IMR-90 (cell line): ENCODE measurements around the gene GPAT3. TPM values are rescaled to one million over a fixed set of nuclear protein-coding genes. Genes with fewer than 3 reads are reported as not detected.
"Not testable (repeated sequence)": the region's sequence is repeated elsewhere in the genome, so short reads cannot be mapped to it uniquely, and the experiment has no call there.

ENCODE experiments used
- ATAC-seq: fragments of 200-7000 bp; cut with Tn5 transposase; 2 replicates; pipeline ENCODE4 v1.9.1; 2020; ENCODE audit warnings: low read depth, mild to moderate bottlenecking, moderate library complexity
- BruUV-seq: library from RNA; stranded (reverse); fragments of 400-500 nt; replicated peaks from 2 replicates; lab custom pipeline; 2021; lab: Mats Ljungman, UMichigan
- CTCF ChIA-PET: fragments of 300-600 bp; formaldehyde crosslinking; extraction: SDS; loops from one replicate; lab custom pipeline; 2021; ENCODE audit warnings: antibody characterized with exemption; lab: Yijun Ruan, JAX
- POLR2A ChIA-PET: fragments of 300-600 bp; sonication (Branson Sonifier 250); formaldehyde crosslinking; loops from one replicate; lab custom pipeline; 2022; ENCODE audit warnings: antibody characterized with exemption; ENCODE audit not compliant: unreplicated experiment; lab: Charles Lee
- DNase-seq: peaks from one replicate; pipeline ENCODE4 v3.0.0; 2013
- H2AFZ ChIP-seq: replicated peaks from 2 replicates; pipeline ENCODE3; 2013; ENCODE audit warnings: low read length, mild to moderate bottlenecking; ENCODE audit not compliant: poor library complexity
- H2AK5ac ChIP-seq: 2 replicates; pipeline ENCODE4 v1.6.1; 2013; ENCODE audit warnings: low read depth, low read length, inconsistent platforms
- H2AK9ac ChIP-seq: replicated peaks from 2 replicates; pipeline ENCODE3; 2013; ENCODE audit warnings: mild to moderate bottlenecking, low read depth, low read length, moderate library complexity; ENCODE audit not compliant: poor library complexity
- H2BK120ac ChIP-seq: 2 replicates; pipeline ENCODE4 v1.6.1; 2013; ENCODE audit warnings: low read depth, low read length, inconsistent platforms
- H2BK15ac ChIP-seq: 3 replicates; pipeline ENCODE4 v1.6.1; 2013; ENCODE audit warnings: low read depth, low read length, inconsistent platforms
- H2BK20ac ChIP-seq: 2 replicates; pipeline ENCODE4 v1.6.1; 2013; ENCODE audit warnings: low read depth, mild to moderate bottlenecking, inconsistent platforms, low read length, moderate library complexity
- H2BK5ac ChIP-seq: 2 replicates; pipeline ENCODE4 v1.6.1; 2013; ENCODE audit warnings: mild to moderate bottlenecking, low read depth, low read length, inconsistent platforms; ENCODE audit not compliant: poor library complexity, severe bottlenecking
- H3K14ac ChIP-seq: replicated peaks from 2 replicates; pipeline ENCODE4 v1.6.1; 2013; ENCODE audit warnings: low read depth, low read length, inconsistent platforms
- H3K18ac ChIP-seq: 2 replicates; pipeline ENCODE4 v1.6.1; 2013; ENCODE audit warnings: low read depth, low read length, control low read depth
- H3K23ac ChIP-seq: 2 replicates; pipeline ENCODE4 v1.6.1; 2013; ENCODE audit warnings: low read depth, low read length, inconsistent platforms
- H3K27ac ChIP-seq: 2 replicates; pipeline ENCODE4 v1.5.1; 2013; ENCODE audit warnings: mild to moderate bottlenecking, control low read depth, low read length; ENCODE audit not compliant: insufficient read depth
- H3K27me3 ChIP-seq: 2 replicates; pipeline ENCODE4 v1.6.1; 2013; ENCODE audit warnings: low read length; ENCODE audit not compliant: control insufficient read depth, insufficient read depth
- H3K36me3 ChIP-seq: 2 replicates; pipeline ENCODE4 v1.6.1; 2013; ENCODE audit warnings: low read length, mixed read lengths; ENCODE audit not compliant: control insufficient read depth, insufficient read depth
- H3K4ac ChIP-seq: 2 replicates; pipeline ENCODE4 v1.6.1; 2013; ENCODE audit warnings: low read depth, low read length, inconsistent platforms
- H3K4me1 ChIP-seq: 2 replicates; pipeline ENCODE4 v1.6.1; 2013; ENCODE audit warnings: low read length, mixed read lengths; ENCODE audit not compliant: control insufficient read depth, insufficient read depth
- H3K4me2 ChIP-seq: 2 replicates; pipeline ENCODE4 v1.6.1; 2013; ENCODE audit warnings: low read depth, mild to moderate bottlenecking, control low read depth, low read length, moderate library complexity
- H3K4me3 ChIP-seq: 2 replicates; pipeline ENCODE4 v1.5.1; 2013; ENCODE audit warnings: low read depth, mild to moderate bottlenecking, control low read depth, low read length, moderate library complexity; ENCODE audit not compliant: insufficient read depth
- H3K56ac ChIP-seq: 2 replicates; pipeline ENCODE4 v1.6.1; 2013; ENCODE audit warnings: low read length, inconsistent platforms; ENCODE audit not compliant: insufficient read depth; ENCODE audit errors: extremely low read depth
- H3K79me1 ChIP-seq, 2 experiments: 2 replicates each; pipeline ENCODE4 v1.6.1; 2013; ENCODE audit warnings: low read length in 2 of 2, inconsistent platforms in 1 of 2, low read depth in 1 of 2
- H3K9ac ChIP-seq: 2 replicates; pipeline ENCODE4 v1.6.1; 2013; ENCODE audit warnings: low read depth, low read length, control low read depth
- H3K9me1 ChIP-seq: 2 replicates; pipeline ENCODE4 v1.6.1; 2013; ENCODE audit warnings: low read length, inconsistent platforms; ENCODE audit not compliant: insufficient read depth
- H3K9me3 ChIP-seq: 2 replicates; pipeline ENCODE4 v1.6.1; 2013; ENCODE audit warnings: low read length; ENCODE audit not compliant: control insufficient read depth, insufficient read depth
- H4K20me1 ChIP-seq: 2 replicates; pipeline ENCODE4 v1.6.1; 2013; ENCODE audit warnings: low read length, inconsistent platforms; ENCODE audit not compliant: insufficient read depth
- H4K5ac ChIP-seq: 2 replicates; pipeline ENCODE4 v1.6.1; 2013; ENCODE audit warnings: mild to moderate bottlenecking, low read depth, low read length, control low read depth
- H4K8ac ChIP-seq, 2 experiments: 2 replicates each; pipeline ENCODE4 v1.6.1; 2013; ENCODE audit warnings: low read depth in 2 of 2, low read length in 2 of 2, control low read depth in 1 of 2, inconsistent platforms in 1 of 2
- H4K91ac ChIP-seq: 2 replicates; pipeline ENCODE4 v1.6.1; 2013; ENCODE audit warnings: low read depth, low read length, inconsistent platforms; ENCODE audit not compliant: insufficient read depth
- WGBS, 2 experiments: methylation state at CpG; one replicate each; pipeline versions ENCODE4 v1.1.5 to v1.1.7; 2013; ENCODE audit warnings: missing lambda C conversion rate in 2 of 2; ENCODE audit not compliant: insufficient read length in 1 of 2; ENCODE audit errors: extremely low coverage in 2 of 2; 5-methylcytosine and 5-hydroxymethylcytosine counted together
- dilution Hi-C: fragments of 300-500 bp; cut with HindIII; formaldehyde crosslinking; loops from one replicate; pipeline ENCODE4 v1.14.3; 2018; ENCODE audit warnings: low sequenced_read_pairs; ENCODE audit not compliant: unreplicated experiment
- in situ Hi-C: fragments of 300-500 bp; cut with MboI; formaldehyde crosslinking; loops from 3 replicates; pipeline ENCODE4 v1.14.3; 2019; ENCODE audit warnings: low sequenced_read_pairs, inconsistent platforms, mixed read lengths
- intact Hi-C: fragments of 100-400 bp; cut with micrococcal nuclease; formaldehyde crosslinking; loops from 2 replicates; pipeline ENCODE4 v1.10.0; 2022
- polyA plus RNA-seq, 3 experiments: library from polyadenylated mRNA; depleted of rRNA; stranded (reverse); fragments of >200 nt; gene quantifications; 2 replicates each; pipeline ENCODE4 v1.2.3, GENCODE V29; 2012; ENCODE audit warnings: low replicate concordance in 1 of 3
- total RNA-seq: library from RNA; depleted of rRNA; stranded (reverse); fragments of >200 nt; gene quantifications from 2 replicates; pipeline ENCODE4 v1.2.3, GENCODE V29; 2012

Gene GPAT3
- total and polyA plus RNA-seq, 2 of the 4 experiments (the other 2 are of a cell fraction) = 1.3 to 2.9 TPM

GRCh38 chr4:83496085-83496917 is 39.6 kb upstream of the GPAT3 start:
- ATAC-seq, POLR2A ChIA-PET, H2BK5ac ChIP-seq, H2AK5ac ChIP-seq, H2BK120ac ChIP-seq, H3K79me1 ChIP-seq, H3K4ac ChIP-seq, H4K91ac ChIP-seq, H3K4me2 ChIP-seq, H2AK9ac ChIP-seq, dilution Hi-C loops, H3K9me1 ChIP-seq, H4K20me1 ChIP-seq, intact Hi-C loops, H3K27ac ChIP-seq, H3K56ac ChIP-seq, H3K23ac ChIP-seq, CTCF ChIA-PET, H3K36me3 ChIP-seq, BruUV-seq, H3K4me1 ChIP-seq, in situ Hi-C loops, H4K5ac ChIP-seq, H3K27me3 ChIP-seq, H3K9ac ChIP-seq, H3K14ac ChIP-seq, H2AFZ ChIP-seq, H3K9me3 ChIP-seq, H2BK20ac ChIP-seq, H4K8ac ChIP-seq, H3K4me3 ChIP-seq, H2BK15ac ChIP-seq, H3K18ac ChIP-seq, DNase-seq: not testable (repeated sequence)
- 62% methylated on average over 4 of the region's 8 CpGs; no CpG with 5 or more reads in 1 of the 2 experiments for WGBS, 2 experiments
